K562 (cell line): ENCODE data around the gene IDI1. TPM values are rescaled to one million over a fixed set of nuclear protein-coding genes. Genes with fewer than 3 reads are reported as not detected.

Experiments used
- ELK1 ChIP-seq: sonication (generic); formaldehyde crosslinking; IDR thresholded peaks from 2 replicates; pipeline ENCODE4 v1.8.1; 2022; ENCODE audit warnings: missing genetic modification reagents
- FOXJ3 ChIP-seq: sonication (generic); formaldehyde crosslinking; IDR thresholded peaks from 2 replicates; pipeline ENCODE4 v1.4.0; 2020; ENCODE audit warnings: mild to moderate bottlenecking, missing genetic modification reagents
- FOXP1 ChIP-seq: sonication (generic); formaldehyde crosslinking; IDR thresholded peaks from 2 replicates; pipeline ENCODE4 v1.8.0; 2022; ENCODE audit warnings: mild to moderate bottlenecking, missing genetic modification reagents
- GMEB1 ChIP-seq: fragments of 250-450 bp; sonication (Bioruptor Pico); IDR thresholded peaks from 2 replicates; pipeline ENCODE4 v1.4.0; 2020; ENCODE audit warnings: mild to moderate bottlenecking
- MEF2A ChIP-seq: IDR thresholded peaks from 2 replicates; pipeline ENCODE4 v1.6.1; 2011; ENCODE audit warnings: low read depth, mild to moderate bottlenecking, low read length, moderate library complexity; ENCODE audit not compliant: control insufficient read depth
- PHTF2 ChIP-seq: fragments of 250-450 bp; sonication (Bioruptor Pico); IDR thresholded peaks from 2 replicates; pipeline ENCODE4 v1.5.0; 2021; ENCODE audit warnings: mild to moderate bottlenecking
- TEAD1 ChIP-seq, 2 experiments: fragments of 450-650 bp in 1 of 2; sonication (generic) in 1 of 2; formaldehyde crosslinking; IDR thresholded peaks; 2 replicates each; pipeline versions ENCODE4 v1.4.0 to v1.8.0; 2020 to 2022; ENCODE audit warnings: mild to moderate bottlenecking in 2 of 2, missing genetic modification reagents in 1 of 2
- TFE3 ChIP-seq: fragments of 450-650 bp; formaldehyde crosslinking; IDR thresholded peaks from 2 replicates; pipeline ENCODE4 v1.4.0; 2020; ENCODE audit warnings: mild to moderate bottlenecking, mixed read lengths
- ZBTB43 ChIP-seq: sonication (generic); formaldehyde crosslinking; IDR thresholded peaks from 2 replicates; pipeline ENCODE4 v1.8.0; 2023; ENCODE audit warnings: mild to moderate bottlenecking, missing genetic modification reagents
- ZBTB7A ChIP-seq: IDR thresholded peaks from 2 replicates; pipeline ENCODE4 v1.6.1; 2011; ENCODE audit warnings: low read depth, mild to moderate bottlenecking, low read length, moderate library complexity, borderline replicate concordance; ENCODE audit not compliant: control insufficient read depth
- ZEB2 ChIP-seq: fragments of 450-650 bp; IDR thresholded peaks from 2 replicates; pipeline ENCODE4 v1.6.1; 2016
- polyA plus RNA-seq, 8 experiments: library from polyadenylated mRNA; depleted of rRNA in 4 of 8; stranded (reverse) in 5 of 8; unstranded in 3 of 8; fragments of >200 nt; fragmentation: Nextera tagmentation in 2 of 8; fragmentation: Illumina TruSeq in 1 of 8; extraction: Ambion mirVana in 2 of 8; extraction: Trizol in 1 of 8; gene quantifications; 2 replicates each; pipeline versions ENCODE4 v1.2.1 to v1.2.3, GENCODE V29; 2011 to 2014; ENCODE audit warnings: inconsistent platforms in 1 of 8, missing spikeins in 1 of 8
- total RNA-seq, 7 experiments: library from RNA; depleted of rRNA in 6 of 7; stranded (reverse); fragments of >200 nt in 6 of 7; fragmentation: Illumina TruSeq in 2 of 7; extraction: Trizol in 2 of 7; gene quantifications; 2 replicates each; pipeline versions ENCODE4 v1.2.1 to v1.2.3, GENCODE V29; 2011 to 2021; ENCODE audit warnings: low replicate concordance in 1 of 7
- TF ChIP-seq, protein P1 (sequence below): fragments of 450-650 bp; IDR thresholded peaks from 2 replicates; pipeline ENCODE4 v1.6.1; 2017; ENCODE audit warnings: antibody characterized with exemption, mild to moderate bottlenecking
- TF ChIP-seq, protein P2 (sequence below): sonication (generic); formaldehyde crosslinking; IDR thresholded peaks from 2 replicates; pipeline ENCODE4 v1.8.0; 2022; ENCODE audit warnings: mild to moderate bottlenecking, missing genetic modification reagents

Gene IDI1
- total and polyA plus RNA-seq, 9 of the 15 experiments (the other 6 are each of a cell fraction or from before 2014, with no cell fraction given): 70.0 to 265 (median 119) TPM

GRCh38 chr10:1056326-1057105, 7.6 kb upstream of the IDI1 start, which contains the start of gene WDR37 (continued):
- TF ChIP-seq, protein P1, sequence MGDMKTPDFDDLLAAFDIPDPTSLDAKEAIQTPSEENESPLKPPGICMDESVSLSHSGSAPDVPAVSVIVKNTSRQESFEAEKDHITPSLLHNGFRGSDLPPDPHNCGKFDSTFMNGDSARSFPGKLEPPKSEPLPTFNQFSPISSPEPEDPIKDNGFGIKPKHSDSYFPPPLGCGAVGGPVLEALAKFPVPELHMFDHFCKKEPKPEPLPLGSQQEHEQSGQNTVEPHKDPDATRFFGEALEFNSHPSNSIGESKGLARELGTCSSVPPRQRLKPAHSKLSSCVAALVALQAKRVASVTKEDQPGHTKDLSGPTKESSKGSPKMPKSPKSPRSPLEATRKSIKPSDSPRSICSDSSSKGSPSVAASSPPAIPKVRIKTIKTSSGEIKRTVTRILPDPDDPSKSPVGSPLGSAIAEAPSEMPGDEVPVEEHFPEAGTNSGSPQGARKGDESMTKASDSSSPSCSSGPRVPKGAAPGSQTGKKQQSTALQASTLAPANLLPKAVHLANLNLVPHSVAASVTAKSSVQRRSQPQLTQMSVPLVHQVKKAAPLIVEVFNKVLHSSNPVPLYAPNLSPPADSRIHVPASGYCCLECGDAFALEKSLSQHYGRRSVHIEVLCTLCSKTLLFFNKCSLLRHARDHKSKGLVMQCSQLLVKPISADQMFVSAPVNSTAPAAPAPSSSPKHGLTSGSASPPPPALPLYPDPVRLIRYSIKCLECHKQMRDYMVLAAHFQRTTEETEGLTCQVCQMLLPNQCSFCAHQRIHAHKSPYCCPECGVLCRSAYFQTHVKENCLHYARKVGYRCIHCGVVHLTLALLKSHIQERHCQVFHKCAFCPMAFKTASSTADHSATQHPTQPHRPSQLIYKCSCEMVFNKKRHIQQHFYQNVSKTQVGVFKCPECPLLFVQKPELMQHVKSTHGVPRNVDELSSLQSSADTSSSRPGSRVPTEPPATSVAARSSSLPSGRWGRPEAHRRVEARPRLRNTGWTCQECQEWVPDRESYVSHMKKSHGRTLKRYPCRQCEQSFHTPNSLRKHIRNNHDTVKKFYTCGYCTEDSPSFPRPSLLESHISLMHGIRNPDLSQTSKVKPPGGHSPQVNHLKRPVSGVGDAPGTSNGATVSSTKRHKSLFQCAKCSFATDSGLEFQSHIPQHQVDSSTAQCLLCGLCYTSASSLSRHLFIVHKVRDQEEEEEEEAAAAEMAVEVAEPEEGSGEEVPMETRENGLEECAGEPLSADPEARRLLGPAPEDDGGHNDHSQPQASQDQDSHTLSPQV: peak; percentile 54
- TF ChIP-seq ZBTB43 (CRISPR knock-in tag) (0 out of 2 replicates have a peak, but pooled peaks have one; percentile 80), ZBTB7A (peak; percentile 100), TFE3 (CRISPR knock-in tag) (no peak), FOXJ3 (CRISPR knock-in tag) (no peak), PHTF2 (CRISPR knock-in tag) (no peak), FOXP1 (no peak), MEF2A (0 out of 2 replicates have a peak, but pooled peaks have one; percentile 19), ZEB2 (peak; percentile 33; the same call in 1 of the 2 replicates), TEAD1 (CRISPR knock-in tag; IDR thresholded peaks at IDR 0.05) (peak in 1 of 2 experiments; percentile 24; a peak in 1 of 4 replicates), GMEB1 (CRISPR knock-in tag) (no peak; the same call in 1 of the 2 replicates), ELK1 (CRISPR knock-in tag) (peak; percentile 83; the same call in 1 of the 2 replicates)
- TF ChIP-seq, protein P2, sequence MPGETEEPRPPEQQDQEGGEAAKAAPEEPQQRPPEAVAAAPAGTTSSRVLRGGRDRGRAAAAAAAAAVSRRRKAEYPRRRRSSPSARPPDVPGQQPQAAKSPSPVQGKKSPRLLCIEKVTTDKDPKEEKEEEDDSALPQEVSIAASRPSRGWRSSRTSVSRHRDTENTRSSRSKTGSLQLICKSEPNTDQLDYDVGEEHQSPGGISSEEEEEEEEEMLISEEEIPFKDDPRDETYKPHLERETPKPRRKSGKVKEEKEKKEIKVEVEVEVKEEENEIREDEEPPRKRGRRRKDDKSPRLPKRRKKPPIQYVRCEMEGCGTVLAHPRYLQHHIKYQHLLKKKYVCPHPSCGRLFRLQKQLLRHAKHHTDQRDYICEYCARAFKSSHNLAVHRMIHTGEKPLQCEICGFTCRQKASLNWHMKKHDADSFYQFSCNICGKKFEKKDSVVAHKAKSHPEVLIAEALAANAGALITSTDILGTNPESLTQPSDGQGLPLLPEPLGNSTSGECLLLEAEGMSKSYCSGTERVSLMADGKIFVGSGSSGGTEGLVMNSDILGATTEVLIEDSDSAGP (CRISPR knock-in tag): no peak
